GM12875 (cell line): ENCODE results near the gene NR1H4.

Source experiments
- H3K4me3 ChIP-seq: one replicate; pipeline ENCODE4 v1.5.1; 2011; ENCODE audit warnings: low read depth, low read length, control low read depth
- CTCF ChIP-seq: IDR thresholded peaks from 2 replicates; pipeline ENCODE4 v1.5.1; 2011; ENCODE audit warnings: low read depth, mild to moderate bottlenecking, control low read depth, inconsistent platforms, low read length, moderate library complexity, borderline replicate concordance; ENCODE audit not compliant: insufficient read depth

The NR1H4 gene

GRCh38 chr12:100484183-100484886 lies 10.7 kb downstream of the NR1H4 start:
- no peak for TF ChIP-seq CTCF

GRCh38 chr12:100484891-100485471 lies 11.3 kb downstream of the NR1H4 start:
- no peak for TF ChIP-seq CTCF
- H3K4me3 ChIP-seq, result no peak overlapping the region

More at GRCh38 chr12:100484183-100484886, 10.7 kb downstream of the NR1H4 start:
- H3K4me3 ChIP-seq, result no peak overlapping the region

GRCh38 chr12:100485983-100486382 lies 12.3 kb downstream of the NR1H4 start:
- H3K4me3 ChIP-seq, result no peak overlapping the region
- no peak for TF ChIP-seq CTCF

GRCh38 chr12:100489251-100489820 lies 15.7 kb downstream of the NR1H4 start:
- no peak overlapping the region for H3K4me3 ChIP-seq
- no peak for TF ChIP-seq CTCF

GRCh38 chr12:100490056-100490455 lies 16.4 kb downstream of the NR1H4 start:
- H3K4me3 ChIP-seq, result no peak overlapping the region
- TF ChIP-seq CTCF, result no peak

- TF ChIP-seq CTCF, result no peak
- H3K4me3 ChIP-seq, result no peak overlapping the region
These were observed 17.4 kb downstream of the NR1H4 start for GRCh38 chr12:100491104-100491503.

GRCh38 chr12:100493396-100494012 lies 19.8 kb downstream of the NR1H4 start:
- no peak overlapping the region for H3K4me3 ChIP-seq
- TF ChIP-seq CTCF, result no peak
